ENCODE data around the gene CPA1.

Gene CPA1

GRCh38 chr7:130430841-130431666, 50.8 kb downstream of the CPA1 start:
- no peak for DNase-seq

DNA sequence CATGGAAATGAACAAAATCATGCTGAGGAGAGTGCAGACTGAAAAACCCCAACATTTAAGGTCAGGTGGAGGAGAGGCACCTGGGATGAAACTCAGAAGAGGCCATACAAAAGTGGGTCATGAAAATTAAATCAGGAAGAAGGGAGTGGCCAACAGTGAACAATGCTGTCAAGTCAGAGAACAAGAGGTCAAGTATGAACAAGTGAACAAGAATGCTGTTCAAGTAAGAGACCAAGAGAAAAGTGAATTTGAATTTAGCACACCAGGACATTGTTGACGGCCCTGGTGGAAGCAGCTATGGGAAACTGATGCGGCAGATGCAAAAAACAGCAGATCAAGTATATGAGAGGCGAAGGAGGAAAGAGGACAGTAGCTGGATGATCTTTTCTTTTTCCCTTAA, 52.6 kb downstream of the CPA1 start:
- no peak for DNase-seq

DNA sequence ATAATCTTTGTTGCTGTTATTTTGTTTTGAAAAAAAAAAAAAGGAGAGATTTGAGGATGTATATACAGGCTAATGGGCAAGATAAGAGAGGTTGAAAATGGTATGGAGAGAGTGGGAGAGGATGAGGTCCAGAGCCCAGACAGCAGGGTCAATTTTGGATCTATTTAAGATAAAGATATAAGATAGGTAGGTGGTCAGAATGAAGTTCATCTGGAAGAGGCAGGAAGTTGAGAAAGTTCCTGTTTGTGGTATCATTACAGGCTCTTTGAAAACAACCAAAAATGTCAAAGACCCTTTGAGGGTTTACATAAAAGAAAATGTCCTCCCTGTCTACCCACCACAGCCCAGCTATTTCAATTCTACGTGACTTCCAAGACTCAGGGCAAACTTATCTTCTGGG, 53.0 kb downstream of the CPA1 start:
- no peak for DNase-seq

- DNase-seq = no peak
Measured at GRCh38 chr7:130435311-130435854, 55.1 kb downstream of the CPA1 start.

- no peak for DNase-seq
Measured at GRCh38 chr7:130436253-130436652, 56.0 kb downstream of the CPA1 start.

Data from stimulated activated naive CD4-positive, alpha-beta T cell treated with Interleukin-2 at 50 U/mL for 16 hours (primary cell).